Raji (cell line): ENCODE results near the gene STEAP1.

Experiments
- POLR2A ChIP-seq: IDR thresholded peaks from 2 replicates; pipeline ENCODE4 v1.6.1; 2011; ENCODE audit warnings: low read depth, low read length, control low read depth; ENCODE audit not compliant: insufficient read depth

STEAP1 gene

DNA sequence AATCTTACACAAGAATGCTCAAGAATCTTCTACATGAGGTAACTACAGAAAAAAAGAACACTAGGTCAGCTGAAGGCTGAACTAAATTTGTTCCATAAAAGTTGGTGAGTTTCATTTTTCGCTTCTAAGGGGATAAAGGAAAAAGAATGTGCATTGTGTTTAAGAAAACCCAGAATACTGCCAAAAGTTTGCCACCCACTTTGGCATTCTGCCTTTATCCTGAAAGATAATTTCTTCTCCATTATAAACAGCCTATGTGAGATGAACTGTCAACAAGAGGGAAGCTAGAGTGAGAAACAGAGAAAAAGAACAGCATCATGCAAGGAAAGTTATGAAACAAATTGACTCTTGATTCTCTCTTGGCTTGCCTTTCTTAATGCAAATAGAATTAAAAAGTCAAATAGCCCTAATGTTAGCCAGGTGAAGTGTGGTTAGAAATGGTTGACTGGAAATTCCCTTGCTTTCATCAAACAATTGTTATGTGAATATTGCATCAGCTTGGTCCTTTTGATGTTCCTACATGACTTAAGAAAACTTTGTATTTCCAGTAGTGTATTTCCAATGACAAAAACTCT lies 25.8 kb downstream of the STEAP1 start:
- TF ChIP-seq POLR2A = no peak

DNA sequence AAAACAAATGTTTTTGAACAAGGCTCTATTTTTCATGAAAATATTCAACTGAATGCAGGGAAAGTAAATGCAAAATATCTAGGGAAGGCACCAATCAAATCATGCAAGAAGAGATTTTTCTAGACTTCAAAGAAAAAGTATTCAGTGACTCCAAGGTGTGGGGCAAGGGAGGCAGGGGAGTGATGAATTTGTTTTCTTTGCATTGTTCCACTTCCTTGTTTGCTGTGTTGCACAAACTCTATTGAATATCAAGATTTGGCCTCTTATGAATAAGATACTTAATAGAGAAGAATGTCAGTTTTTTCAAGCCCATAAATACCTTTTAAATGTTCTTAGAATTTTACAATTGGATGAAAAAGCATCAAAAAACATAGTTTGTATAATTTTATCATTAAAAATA lies 26.4 kb downstream of the STEAP1 start:
- no peak for TF ChIP-seq POLR2A

DNA sequence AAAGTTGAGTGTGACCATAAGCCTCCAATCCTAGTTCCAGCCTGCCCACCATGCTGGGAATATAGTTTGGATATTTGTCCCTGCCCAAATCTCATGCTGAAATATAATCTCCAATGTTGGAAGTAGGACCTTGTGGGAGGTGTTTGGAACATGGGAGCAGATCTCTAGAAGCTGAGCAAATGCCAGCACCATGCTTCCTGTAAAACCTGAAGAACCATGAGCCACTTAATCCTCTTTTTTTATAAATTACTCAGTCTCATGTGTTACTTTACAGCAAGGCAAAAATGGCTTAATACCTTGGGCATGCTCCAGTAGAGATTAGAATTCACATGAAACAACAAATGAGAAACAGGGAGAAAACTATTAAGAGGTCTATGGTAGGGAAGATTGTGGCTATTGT lies 27.2 kb downstream of the STEAP1 start:
- no peak for TF ChIP-seq POLR2A

DNA sequence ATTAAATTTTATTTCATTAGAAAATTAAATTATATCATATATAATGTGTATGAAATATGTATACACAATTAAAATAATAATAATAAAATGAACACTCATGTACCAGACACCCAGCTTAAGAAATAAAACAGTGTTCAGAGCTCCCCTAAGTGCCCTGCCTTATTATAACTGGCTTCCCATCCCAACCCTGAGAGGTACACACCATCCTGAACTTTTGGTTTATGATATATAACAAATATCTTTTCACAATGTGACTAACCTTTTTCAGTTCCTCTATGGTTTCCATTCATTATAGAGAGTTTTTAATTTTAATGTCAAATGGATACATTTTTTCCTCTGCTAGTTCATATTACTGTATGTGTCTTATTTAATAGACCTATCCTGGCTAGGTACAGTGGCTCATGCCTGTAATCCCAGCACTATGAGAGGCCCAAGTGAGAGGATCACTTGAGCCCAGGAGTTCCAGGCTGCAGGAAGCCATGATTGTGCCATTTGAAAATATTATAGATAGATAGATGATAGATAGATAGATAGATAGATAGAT lies 33.3 kb downstream of the STEAP1 start:
- TF ChIP-seq POLR2A = no peak

DNA sequence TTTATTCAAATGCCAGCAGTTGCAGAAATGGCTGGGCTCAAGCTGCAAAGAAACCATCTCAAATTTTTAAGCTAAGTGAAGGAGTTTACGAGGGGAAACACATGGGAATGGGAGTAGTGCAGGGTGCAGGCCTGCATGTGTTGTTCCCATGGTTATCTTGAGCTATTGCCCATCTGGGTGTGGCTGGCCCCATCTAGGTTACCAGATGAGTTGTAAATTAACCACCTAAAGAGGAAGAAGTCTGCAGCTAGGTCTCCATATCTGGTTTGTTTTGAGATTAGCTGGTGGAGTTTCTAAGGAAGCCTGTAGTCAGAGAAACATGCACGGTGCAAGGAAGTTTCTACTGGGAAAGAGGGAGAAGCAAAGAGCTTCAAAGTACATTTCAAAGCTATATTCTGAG lies 34.0 kb downstream of the STEAP1 start:
- TF ChIP-seq POLR2A = no peak

DNA sequence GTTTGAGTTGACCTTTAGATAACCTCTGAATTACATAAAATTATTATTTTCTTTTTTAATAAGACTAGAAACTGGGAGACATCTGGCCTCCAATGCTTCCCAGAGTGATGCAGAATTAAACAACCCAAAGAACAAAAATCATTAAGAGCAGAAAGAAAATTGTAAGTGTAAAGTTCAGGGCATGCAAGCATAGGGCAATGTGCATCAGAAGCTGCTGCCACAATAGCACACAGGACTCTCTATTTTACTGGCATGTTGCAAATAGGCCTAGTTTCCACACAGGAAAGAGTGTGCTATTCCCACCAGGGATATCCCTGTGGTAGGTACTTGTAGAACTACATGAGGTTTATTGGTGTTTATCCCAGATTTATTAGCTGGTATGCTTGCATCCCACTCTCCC lies 36.7 kb downstream of the STEAP1 start:
- TF ChIP-seq POLR2A = no peak

DNA sequence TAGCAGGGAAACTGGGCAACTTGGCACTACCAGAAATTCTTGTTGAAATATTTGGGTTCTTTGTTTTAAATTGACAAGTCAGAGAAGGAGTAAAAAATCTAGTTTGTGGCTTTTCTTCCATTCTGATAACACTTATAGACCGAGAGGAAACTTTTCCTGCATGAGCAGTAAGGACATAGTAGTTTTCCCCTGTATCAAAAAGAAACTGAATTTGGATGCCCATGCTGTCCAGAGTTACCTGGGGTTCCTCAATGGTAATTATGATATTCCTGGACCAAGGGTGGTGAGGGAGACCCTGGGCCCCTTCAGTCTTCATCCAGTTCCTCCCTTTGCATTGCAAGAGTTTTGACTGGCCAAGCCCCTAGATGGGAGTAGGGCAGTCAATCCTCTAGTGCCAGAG lies 37.4 kb downstream of the STEAP1 start:
- no peak for TF ChIP-seq POLR2A

DNA sequence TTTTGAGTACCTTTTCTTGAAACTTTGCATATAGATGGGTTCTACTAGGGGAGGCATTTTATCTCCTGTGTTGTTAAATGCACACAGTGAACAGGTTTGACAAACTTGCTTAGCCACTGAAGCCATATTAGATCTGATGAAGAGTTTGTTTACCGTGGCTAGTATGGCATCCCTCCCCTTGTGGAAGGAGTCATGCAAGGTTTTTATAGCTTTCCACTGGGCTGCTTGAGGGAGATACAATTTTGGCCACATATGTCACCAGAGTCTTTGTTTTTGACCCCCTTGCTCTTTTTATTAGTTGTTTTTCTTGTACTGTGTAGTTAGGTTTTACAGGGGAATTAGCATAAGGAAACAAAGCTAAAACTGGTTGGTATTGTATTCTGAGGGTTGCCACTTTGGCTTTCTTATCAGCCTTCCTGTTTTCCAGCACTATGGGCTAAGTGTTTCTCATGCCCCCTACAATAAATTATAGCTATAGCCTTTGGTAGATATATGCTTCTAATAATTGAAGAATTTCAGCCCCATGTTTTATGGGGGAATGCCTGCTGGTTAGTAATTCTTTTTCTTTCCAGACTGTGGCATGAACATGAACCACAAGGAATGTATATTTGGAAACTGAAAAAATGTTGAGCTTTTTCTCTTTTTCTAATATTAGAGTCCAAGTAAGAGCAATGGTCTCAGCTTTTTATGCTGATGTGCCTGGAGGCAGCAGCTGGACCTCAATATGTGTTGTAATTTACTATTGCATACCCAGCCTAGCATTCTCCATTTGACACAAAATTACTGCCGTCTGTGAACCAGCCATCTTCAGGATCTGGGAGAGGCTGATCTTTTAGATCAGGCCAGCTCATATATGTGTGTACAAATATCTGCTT lies 38.8 kb downstream of the STEAP1 start:
- no peak for TF ChIP-seq POLR2A

DNA sequence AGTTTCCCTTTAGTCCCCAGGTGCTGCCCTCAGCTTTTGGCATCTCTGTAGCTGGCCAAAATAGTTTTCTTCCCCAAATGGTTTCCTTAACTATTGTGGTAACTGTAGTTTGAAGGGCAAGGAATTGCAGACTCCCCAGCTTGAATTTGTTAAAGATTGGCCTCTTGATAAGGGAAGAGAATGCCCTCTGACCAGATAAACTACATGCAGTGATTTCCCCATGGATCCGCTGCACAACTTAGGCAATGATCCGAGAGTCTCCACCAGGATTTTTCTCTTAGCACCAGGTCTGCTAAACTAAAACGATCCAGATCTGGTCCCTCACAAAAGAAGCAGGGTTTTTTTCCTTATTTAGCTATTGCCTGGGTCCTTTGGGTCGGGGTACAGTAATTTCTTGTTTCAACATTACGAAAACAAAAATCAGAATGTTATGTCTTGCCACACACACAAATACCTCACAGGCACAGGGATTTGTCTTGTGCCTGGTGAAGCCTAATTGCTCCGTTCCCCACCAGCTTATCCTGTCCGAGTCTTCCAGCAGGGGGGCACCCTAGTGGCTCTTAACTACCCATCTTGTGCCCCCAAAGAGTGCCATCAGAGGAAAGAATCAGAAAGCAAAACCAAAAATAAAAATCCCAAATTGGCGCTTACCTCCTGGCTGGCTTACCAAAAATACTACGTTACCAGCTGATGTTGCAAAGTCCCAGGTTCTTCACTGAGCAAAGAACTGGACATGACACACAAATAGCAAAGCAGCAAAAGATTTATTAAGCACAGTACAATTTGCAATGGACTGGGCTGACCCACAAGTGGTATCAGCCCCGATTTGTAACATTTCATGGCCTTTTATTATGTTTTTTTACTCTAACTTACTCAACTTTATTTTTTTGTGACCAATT lies 40.9 kb downstream of the STEAP1 start:
- TF ChIP-seq POLR2A = no peak

DNA sequence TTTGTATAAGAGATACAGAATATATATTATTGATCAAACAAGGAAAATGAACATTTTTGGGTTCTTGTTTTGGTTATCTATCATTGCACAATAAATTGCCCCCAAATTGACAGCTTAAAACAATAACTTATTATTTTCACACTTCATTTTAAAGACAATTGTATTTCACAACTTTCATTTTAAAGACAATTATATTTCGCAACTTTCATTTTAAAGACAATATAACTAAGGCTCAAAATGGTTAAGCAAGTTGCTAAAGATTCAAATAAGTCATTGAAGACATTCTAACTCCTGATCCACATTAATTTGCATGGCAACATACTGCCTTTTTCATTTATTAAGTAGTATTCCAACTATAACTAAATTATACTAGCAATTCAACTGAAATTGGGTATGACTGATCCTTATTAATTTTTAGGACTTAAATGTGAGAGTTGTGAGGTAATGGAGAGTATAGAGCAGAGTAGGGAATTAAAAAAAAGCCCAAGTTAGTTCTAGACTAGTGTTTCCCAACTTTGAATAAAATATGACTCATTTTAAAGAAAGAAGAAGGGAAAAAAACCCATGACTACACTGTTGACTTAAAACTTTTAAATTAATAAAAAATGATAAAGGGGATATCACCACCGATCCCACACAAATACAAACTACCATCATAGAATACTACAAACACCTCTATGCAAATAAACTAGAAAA lies 47.4 kb downstream of the STEAP1 start:
- no peak for TF ChIP-seq POLR2A

DNA sequence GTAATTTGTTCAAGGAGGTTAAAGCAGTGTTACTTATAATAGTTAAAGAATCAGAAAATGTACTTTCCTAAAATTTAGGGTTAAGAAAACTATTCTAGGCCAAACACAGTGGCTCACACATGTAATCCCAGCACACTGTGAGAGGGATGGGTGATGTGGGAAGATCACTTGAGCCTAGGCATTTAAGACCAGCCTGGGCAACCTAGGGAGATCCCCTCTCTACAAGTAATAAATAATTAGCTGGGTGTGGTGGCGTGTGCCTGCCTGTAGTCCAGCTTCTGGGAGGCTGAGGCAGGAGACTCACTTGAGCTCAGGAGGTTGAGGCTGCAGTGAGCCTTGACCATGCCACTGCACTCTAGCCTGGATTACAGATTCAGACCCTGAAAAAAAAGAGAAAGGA lies 53.7 kb downstream of the STEAP1 start:
- no peak for TF ChIP-seq POLR2A

DNA sequence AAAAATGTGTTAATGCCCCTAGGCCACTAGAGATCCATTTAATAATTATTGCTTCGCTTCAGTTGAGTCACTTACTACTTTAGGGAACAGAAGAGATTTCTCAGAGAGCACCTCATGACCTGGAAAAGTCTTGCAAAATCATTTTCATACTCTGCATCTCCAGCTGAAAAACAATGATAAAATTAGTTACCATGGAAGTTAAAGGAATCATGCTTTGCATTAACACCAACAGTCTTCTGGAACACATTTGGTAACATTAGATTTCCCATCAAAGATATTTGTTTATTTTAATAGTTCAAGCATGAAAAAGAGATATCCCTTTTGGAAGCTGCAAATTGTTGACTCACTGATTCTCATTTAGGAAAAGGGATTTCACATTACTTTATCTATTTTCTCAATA lies 55.5 kb downstream of the STEAP1 start:
- no peak for TF ChIP-seq POLR2A

DNA sequence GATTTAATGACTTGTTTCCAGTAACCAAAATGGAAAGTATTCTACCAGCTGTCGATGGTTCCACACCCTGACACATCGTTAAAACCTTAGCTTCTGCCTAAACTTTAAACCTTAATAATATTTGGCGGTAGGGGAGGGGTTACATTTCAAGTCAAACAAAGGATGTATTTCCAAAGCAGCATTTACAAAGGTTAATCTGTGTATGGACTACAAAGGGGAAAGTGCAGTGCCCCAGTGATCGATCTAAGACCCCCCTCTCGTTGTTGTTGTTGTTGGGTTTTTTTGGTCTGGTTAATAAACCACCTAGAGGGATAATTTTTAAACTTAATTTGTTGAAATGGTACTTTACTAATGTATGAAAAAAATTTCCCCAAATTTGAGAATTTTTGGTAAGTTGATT lies 56.2 kb downstream of the STEAP1 start:
- no peak for TF ChIP-seq POLR2A

DNA sequence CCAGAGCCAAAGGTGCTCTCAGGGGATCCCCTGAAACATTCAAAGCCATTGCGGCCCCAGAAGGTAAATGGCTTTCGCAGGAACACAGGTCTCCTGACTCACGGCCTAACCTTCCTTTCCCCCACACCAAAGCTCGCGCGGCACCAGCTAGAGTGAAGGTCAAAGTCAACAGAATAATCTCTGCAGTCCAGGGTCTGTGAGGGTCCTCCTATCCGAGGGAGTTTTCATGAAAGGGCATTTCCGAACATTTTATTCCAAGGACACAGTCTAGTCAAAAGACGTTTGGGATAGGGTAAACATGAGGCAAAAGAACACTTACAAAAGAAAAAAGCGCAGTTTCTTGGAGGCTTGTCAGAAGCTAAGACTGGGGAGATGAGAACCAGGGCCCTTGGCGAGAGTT lies 56.7 kb downstream of the STEAP1 start:
- TF ChIP-seq POLR2A = no peak
